GM18517 (cell line): ENCODE results near the gene TP53AIP1.

Experiments used
- ATAC-seq: cut with Tn5 transposase; IDR thresholded peaks from one replicate; pipeline ENCODE4 v1.9.1; 2021; ENCODE audit warnings: mild to moderate bottlenecking, moderate library complexity; ENCODE audit not compliant: unreplicated experiment

Gene TP53AIP1

DNA sequence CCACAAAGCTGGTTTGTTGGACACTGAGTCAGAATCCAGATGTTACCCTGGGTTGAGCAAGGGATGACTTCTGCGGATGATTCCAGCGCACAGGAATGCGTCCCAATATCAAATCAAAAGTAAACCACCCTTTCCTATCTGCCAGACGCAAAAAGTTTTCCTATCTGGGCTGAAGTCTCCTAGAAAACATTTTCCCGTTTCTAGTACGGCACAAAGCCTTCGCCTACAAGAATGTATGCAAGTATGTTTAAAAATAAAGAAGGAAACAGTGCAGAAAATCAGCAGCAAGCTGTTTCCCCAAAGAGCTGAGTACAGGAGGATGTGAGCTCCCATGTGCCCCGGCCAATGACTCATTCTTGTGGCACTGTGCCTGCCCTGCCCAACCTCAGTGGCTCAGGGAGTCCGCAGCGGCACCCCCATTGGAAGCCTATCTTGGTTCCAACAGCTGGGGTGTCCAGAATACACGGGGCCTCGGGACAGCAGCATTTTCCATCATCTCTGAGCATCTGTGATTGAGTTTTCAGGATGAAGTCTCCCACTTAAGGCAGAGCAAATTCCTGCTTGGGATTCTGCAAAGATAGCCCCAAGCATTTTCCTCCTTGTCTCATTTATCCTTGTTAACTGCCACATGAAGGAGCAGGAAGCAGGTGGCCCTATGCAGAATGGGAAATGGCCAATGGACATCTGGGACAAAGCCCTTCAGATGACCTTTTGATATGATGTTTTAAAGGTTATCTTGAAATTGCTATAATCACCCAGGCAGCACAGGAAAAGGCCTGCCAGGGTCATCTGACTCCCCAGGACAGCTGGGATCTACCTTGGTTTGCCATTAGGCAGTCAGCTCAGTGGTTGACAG, 34.1 kb downstream of the TP53AIP1 start:
- no peak for ATAC-seq

DNA sequence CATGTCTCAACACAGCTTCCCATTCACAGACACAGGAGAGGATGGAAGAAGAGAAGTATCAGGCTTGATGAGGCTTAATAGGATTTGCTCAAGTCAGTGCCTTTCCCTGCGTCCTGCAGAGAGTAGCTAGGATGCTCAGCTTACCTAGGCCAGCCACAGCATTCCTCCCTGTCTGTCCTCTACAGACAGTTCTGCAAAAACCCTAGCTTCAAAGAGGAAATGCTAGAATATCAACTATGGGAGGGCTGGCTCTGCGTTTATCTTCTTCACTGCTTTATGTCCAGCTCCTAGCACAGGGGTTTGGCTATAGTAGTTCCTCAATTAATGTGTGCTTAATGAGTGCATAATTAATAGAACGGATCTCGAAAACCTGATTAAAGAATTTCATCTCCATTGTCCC, 35.1 kb downstream of the TP53AIP1 start:
- no peak for ATAC-seq

DNA sequence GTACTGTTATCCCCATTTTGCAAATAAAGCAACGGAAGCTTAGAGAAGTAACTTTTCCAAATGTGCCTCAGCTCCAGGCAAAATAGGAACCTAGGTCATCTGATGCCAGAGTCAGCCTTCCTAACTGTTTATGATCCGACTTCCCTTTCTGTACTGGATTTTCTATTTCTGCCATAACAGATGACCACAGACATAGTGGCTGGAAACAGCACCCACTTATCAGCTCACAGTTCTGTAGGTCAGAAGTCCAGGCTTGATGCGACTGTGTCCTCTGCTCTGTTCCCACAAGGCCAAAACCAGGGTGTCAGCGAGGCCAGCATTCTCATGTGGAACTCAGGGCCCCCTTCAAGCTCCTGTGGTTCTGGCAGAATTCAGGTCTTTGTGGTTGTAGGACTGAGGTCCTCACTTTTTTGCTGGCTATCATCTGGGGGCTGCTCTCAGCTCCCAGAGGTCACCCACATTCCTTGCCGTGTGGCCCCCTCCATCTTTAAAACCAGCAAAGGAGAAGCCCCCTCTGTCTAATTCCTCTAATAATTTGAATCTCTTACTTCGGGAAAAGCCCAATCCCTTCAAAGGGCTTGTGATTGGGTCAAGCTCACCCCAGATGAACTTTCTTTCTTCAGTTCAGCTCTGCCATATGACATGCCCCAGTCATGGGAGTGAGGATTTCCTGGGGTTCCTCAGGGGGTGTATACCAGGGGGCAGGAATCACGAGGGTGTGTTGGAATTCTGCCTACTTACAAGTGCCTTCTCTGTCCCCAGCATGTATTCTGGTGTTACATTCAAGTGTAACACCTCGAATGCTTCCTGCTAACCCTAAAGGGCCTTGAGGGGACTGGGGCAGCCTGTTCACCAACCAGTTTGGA, 36.3 kb downstream of the TP53AIP1 start:
- no peak for ATAC-seq

DNA sequence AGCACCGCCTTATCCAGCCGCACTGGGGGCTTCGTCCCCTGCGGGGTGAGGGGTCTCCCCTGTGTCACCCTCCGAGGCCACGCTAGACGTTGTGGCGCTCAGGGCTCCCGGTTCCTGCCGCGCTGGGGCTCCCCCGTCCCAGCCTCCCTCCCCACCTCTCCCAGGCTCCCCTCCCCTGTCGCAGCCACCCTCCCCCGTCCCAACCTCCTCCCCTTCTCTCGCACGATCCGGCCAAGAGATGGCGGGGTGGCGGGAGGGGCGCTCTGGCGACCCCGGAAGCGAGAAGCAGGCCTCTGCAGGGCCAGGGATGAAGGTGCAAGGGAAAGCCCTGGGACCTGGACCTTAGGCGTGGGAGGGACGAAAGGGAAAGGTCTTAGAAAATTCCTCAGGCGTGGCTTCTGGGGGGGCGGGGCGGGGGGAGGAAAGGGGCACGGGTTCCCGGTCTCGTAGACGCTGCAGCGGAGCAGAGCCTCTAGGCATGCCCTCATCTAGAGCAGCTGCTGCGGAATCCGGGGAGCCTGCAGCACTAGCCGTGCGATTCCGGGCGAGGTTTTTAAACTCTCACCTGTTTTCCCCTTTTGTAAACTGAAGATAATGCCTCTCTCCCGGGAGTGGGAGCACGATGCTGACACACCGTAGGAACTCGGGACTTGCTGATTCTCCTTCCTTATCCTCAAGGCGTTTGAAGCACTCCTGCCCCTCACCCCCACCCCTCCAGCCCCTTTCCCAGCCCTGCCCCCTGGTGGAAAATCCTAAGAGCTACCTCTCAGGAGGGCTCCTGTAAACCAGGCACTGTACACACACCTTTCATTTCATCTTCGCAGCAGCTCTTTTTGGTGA, 37.1 kb downstream of the TP53AIP1 start:
- ATAC-seq, result no peak

- no peak for ATAC-seq
Observed at GRCh38 chr11:128904656-128905344, 37.9 kb downstream of the TP53AIP1 start.

GRCh38 chr11:128904303-128904655, 38.4 kb downstream of the TP53AIP1 start:
- ATAC-seq, result no peak

GRCh38 chr11:128903248-128904061, 39.2 kb downstream of the TP53AIP1 start:
- ATAC-seq, result no peak

DNA sequence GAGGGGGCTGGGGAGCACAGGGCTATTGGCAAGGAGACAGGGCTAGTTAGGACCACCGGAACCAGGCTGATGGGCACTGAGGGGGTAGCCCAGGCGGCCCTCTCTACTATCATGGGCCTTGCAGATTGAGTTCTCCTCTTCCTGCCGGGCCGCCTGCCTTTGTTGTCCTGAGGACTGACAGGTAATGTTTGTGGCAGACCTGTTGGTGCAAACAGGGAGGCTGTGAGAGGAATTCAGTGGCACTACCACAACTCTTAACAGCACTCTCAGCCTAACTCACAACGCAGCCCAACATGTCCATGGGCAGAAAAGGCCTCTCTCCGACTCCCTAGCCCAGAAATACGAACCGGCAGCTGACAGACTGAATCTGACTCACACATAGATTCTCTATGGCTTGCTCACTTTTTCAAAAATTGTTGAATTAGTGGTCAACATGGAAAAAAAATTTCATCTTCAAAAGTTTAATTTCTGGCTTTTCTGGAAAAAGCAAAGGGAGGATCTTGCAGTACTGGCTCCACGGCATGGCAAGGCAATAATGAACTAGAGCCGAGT, 40.1 kb downstream of the TP53AIP1 start:
- ATAC-seq, result no peak

- ATAC-seq, result no peak
Observed at GRCh38 chr11:128901653-128902514, 40.8 kb downstream of the TP53AIP1 start.

GRCh38 chr11:128900468-128900867, 42.2 kb downstream of the TP53AIP1 start:
- ATAC-seq, result no peak

GRCh38 chr11:128898580-128899344, 43.9 kb downstream of the TP53AIP1 start:
- ATAC-seq, result no peak

DNA sequence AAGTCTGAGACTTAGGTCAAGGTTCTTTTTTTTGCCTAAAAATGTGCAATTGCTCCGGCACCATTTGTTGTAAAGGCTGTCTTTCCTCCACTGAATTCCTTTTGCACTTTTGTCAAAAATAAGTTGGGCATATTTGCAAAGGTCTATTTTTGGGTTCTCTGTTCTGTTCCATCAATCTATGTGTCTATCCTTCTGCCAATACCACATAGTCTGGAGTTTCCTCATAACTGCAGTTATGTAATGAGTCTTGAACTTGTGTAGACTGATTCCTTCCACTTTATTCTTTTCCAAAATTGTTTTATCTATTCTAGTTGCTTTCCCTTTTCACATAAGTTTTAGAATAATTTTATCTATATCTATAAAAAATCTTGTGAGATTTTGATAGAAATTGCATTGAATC, 44.8 kb downstream of the TP53AIP1 start:
- no peak for ATAC-seq

DNA sequence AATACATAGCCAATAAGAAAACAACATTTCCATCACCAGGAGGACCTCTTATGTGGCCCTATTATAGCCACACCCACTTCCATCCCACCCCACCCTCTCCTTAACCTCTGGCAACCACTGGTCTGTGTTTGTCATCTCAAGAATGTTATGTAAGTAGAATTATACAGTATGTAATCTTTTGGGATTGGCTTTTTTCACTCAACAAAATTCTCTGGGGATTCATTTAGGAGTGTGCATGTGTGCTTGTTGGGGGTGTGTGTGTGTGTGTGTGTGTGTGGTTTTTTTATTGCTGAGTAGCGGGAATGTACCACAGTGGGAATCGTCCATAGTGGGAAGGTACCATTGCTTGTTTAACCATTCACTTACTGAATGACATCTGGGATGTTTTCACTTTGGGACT, 46.3 kb downstream of the TP53AIP1 start:
- no peak for ATAC-seq

GRCh38 chr11:128895526-128895925, 47.1 kb downstream of the TP53AIP1 start:
- ATAC-seq, result no peak

- ATAC-seq, result no peak
Observed at GRCh38 chr11:128894685-128895084, 48.0 kb downstream of the TP53AIP1 start.

GRCh38 chr11:128894286-128894681, 48.4 kb downstream of the TP53AIP1 start:
- no peak for ATAC-seq

GRCh38 chr11:128893578-128894285, 48.9 kb downstream of the TP53AIP1 start:
- ATAC-seq, result peak; percentile 73
